ENCODE data around the gene MBNL1. TPM values are rescaled to one million over a fixed set of nuclear protein-coding genes. Genes with fewer than 3 reads are reported as not detected.

MBNL1 gene
- total RNA-seq, 1 donor from 2014 or later = 36.2 TPM

- DNase-seq (ENCODE audit: low read depth, low spot score) = no peak
- no peak for TF ChIP-seq CTCF (conservative IDR thresholded peaks at IDR 0.05)
- H3K4me1 Mint-ChIP-seq = peaks cover 44% of the 10 kb centered on the region
- no peak overlapping the region for H3K27ac Mint-ChIP-seq (ENCODE audit: unreplicated experiment)
- peaks cover 2% of the 10 kb centered on the region for H3K9me3 Mint-ChIP-seq
- H3K4me3 Mint-ChIP-seq = no peak overlapping the region
- H3K27me3 Mint-ChIP-seq (ENCODE audit: low read depth) = no peaks in the 10 kb centered on the region
- peaks cover 2% of the 10 kb centered on the region for H3K36me3 Mint-ChIP-seq (ENCODE audit: low read depth)
These were observed 115.7 kb downstream of the MBNL1 start for GRCh38 chr3:152384412-152384811.

GRCh38 chr3:152385761-152386160, 117.0 kb downstream of the MBNL1 start:
- TF ChIP-seq CTCF (conservative IDR thresholded peaks at IDR 0.05) = no peak
- no peaks in the 10 kb centered on the region for H3K27me3 Mint-ChIP-seq (ENCODE audit: low read depth)
- H3K36me3 Mint-ChIP-seq (ENCODE audit: low read depth) = peaks cover 2% of the 10 kb centered on the region
- DNase-seq (ENCODE audit: low read depth, low spot score) = no peak
- H3K4me1 Mint-ChIP-seq = peaks cover 44% of the 10 kb centered on the region
- H3K27ac Mint-ChIP-seq (ENCODE audit: unreplicated experiment) = no peak overlapping the region
- H3K9me3 Mint-ChIP-seq = peaks cover 2% of the 10 kb centered on the region
- H3K4me3 Mint-ChIP-seq = no peak overlapping the region

GRCh38 chr3:152386208-152386607, 117.5 kb downstream of the MBNL1 start:
- no peak for TF ChIP-seq CTCF (conservative IDR thresholded peaks at IDR 0.05)
- Mint-ChIP-seq H3K9me3 (peaks cover 2% of the 10 kb centered on the region), H3K27ac (ENCODE audit: unreplicated experiment) (no peak overlapping the region), H3K27me3 (ENCODE audit: low read depth) (no peaks in the 10 kb centered on the region), H3K4me3 (no peak overlapping the region), H3K36me3 (ENCODE audit: low read depth) (peaks cover 2% of the 10 kb centered on the region), H3K4me1 (peaks cover 48% of the 10 kb centered on the region)
- no peak for DNase-seq (ENCODE audit: low read depth, low spot score)

- H3K9me3 Mint-ChIP-seq = peaks cover 2% of the 10 kb centered on the region
- TF ChIP-seq CTCF (conservative IDR thresholded peaks at IDR 0.05) = no peak
- H3K36me3 Mint-ChIP-seq (ENCODE audit: low read depth) = peaks cover 2% of the 10 kb centered on the region
- H3K4me1 Mint-ChIP-seq = peaks cover 37% of the 10 kb centered on the region
- DNase-seq (ENCODE audit: low read depth, low spot score) = no peak
- no peak overlapping the region for H3K27ac Mint-ChIP-seq (ENCODE audit: unreplicated experiment)
- no peak overlapping the region for H3K4me3 Mint-ChIP-seq
- H3K27me3 Mint-ChIP-seq (ENCODE audit: low read depth) = no peaks in the 10 kb centered on the region
These were observed 119.9 kb downstream of the MBNL1 start for GRCh38 chr3:152388631-152389030.

GRCh38 chr3:152389316-152389934, 120.7 kb downstream of the MBNL1 start:
- H3K4me1 Mint-ChIP-seq = peaks cover 36% of the 10 kb centered on the region
- H3K9me3 Mint-ChIP-seq = peaks cover 2% of the 10 kb centered on the region
- TF ChIP-seq CTCF (conservative IDR thresholded peaks at IDR 0.05) = no peak
- peaks cover 2% of the 10 kb centered on the region for H3K36me3 Mint-ChIP-seq (ENCODE audit: low read depth)
- H3K4me3 Mint-ChIP-seq = no peak overlapping the region
- H3K27ac Mint-ChIP-seq (ENCODE audit: unreplicated experiment) = no peak overlapping the region
- no peak for DNase-seq (ENCODE audit: low read depth, low spot score)
- no peaks in the 10 kb centered on the region for H3K27me3 Mint-ChIP-seq (ENCODE audit: low read depth)
